ENCODE measurements around the gene USO1. TPM values are rescaled to one million over a fixed set of nuclear protein-coding genes. Genes with fewer than 3 reads are reported as not detected.

USO1 gene
- total and polyA plus RNA-seq, 2 experiments from 2014 or later: 113 to 277 TPM

- H2AFZ ChIP-seq: no peak overlapping the region
- ATAC-seq (no peak), DNase-seq (ENCODE audit: low spot score) (no peak)
- no peak overlapping the region for H3K4me2 ChIP-seq
- H3K27ac ChIP-seq (ENCODE audit: low read depth): no peak overlapping the region
- TF ChIP-seq STAT1 (IDR thresholded peaks at IDR 0.05; ENCODE audit: unreplicated experiment) (no peak), CTCF (conservative IDR thresholded peaks at IDR 0.05; ENCODE audit: low read depth in 2 of 2) (no peak), REST (IDR thresholded peaks at IDR 0.05; ENCODE audit: unreplicated experiment) (no peak), EZH2 (IDR thresholded peaks at IDR 0.05; ENCODE audit: low read depth, unreplicated experiment) (no peak), CREB1 (CRISPR knock-in tag; IDR thresholded peaks at IDR 0.05; ENCODE audit: low read depth) (no peak), ZNF331 (CRISPR knock-in tag; IDR thresholded peaks at IDR 0.05; ENCODE audit: low read depth) (no peak), POLR2AphosphoS5 (IDR thresholded peaks at IDR 0.05; ENCODE audit: low read depth) (no peak), ZNF462 (CRISPR knock-in tag; IDR thresholded peaks at IDR 0.05) (no peak), EZH2phosphoT487 (IDR thresholded peaks at IDR 0.05; ENCODE audit: unreplicated experiment) (no peak), JUNB (IDR thresholded peaks at IDR 0.05; ENCODE audit: unreplicated experiment) (no peak), ETS1 (IDR thresholded peaks at IDR 0.05) (no peak), NANOG (IDR thresholded peaks at IDR 0.05; ENCODE audit: borderline replicate concordance) (no peak), ZNF114 (CRISPR knock-in tag; IDR thresholded peaks at IDR 0.05) (no peak)
- peaks cover 3% of the 10 kb centered on the region for H3K27me3 Mint-ChIP-seq (ENCODE audit: insufficient read depth, low read depth, poor library complexity)
- H4K20me1 ChIP-seq (replicated peaks; ENCODE audit: insufficient read depth): no peaks in the 10 kb centered on the region
- H3K27me3 ChIP-seq (ENCODE audit: insufficient read depth): no peaks in the 10 kb centered on the region
- peaks cover 3% of the 10 kb centered on the region; the same call in 1 of the 2 replicates for H3F3A ChIP-seq (replicated peaks; ENCODE audit: low read depth)
- H3K4me1 ChIP-seq (ENCODE audit: insufficient read depth): no peaks in the 10 kb centered on the region
- H3K9me3 Mint-ChIP-seq: no peaks in the 10 kb centered on the region
- no peak overlapping the region for H3K4me3 ChIP-seq
- H3K9me2 ChIP-seq (ENCODE audit: insufficient read depth): no peaks in the 10 kb centered on the region
- no peaks in the 10 kb centered on the region for H3K36me3 Mint-ChIP-seq (ENCODE audit: low read depth)
- H3K4me3 Mint-ChIP-seq: no peak overlapping the region
- H3K4me1 Mint-ChIP-seq: no peaks in the 10 kb centered on the region
- no peaks in the 10 kb centered on the region for H3K36me3 ChIP-seq (ENCODE audit: insufficient read depth)
- H3K27ac Mint-ChIP-seq: no peak overlapping the region
- no peaks in the 10 kb centered on the region for H3K79me2 ChIP-seq (replicated peaks; ENCODE audit: insufficient read depth)
These were observed 97.6 kb downstream of the USO1 start for GRCh38 chr4:75821966-75822365.

All from GM23338 (cell line).